Measurements from ENCODE around the gene SLC2A4. TPM values are rescaled to one million over a fixed set of nuclear protein-coding genes. Genes with fewer than 3 reads are reported as not detected.

The SLC2A4 gene
- total RNA-seq, 1 donor: under 0.01 TPM

DNA sequence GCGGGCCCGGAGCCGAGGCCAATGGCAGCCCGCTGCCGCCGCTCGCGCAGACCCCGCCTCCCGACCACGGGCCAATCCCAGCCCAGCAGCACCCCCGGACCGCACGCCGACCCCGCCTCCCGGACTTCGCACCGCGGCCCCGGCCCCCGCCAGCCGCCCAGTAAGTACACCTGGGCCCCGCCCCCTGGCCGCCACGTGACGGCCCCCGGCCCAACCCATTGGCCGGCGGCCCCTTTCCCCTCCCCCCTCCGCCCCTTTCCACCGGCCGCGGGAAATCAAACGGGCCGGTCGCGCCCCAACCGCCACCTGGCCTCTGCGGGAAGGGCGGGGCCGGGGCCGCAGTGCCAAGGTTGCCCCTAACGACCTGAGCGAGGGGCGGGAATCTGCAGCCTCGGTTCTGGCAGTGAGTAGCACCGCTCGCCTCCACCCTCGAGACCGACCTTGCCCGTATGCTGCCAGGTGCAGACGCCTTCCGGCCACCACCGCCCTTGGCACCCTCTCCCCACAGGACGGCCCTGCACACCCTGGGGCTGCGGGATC lies 13.2 kb downstream of the SLC2A4 start, which contains the start of gene YBX2:
Gene YBX2, minus strand, starts transcription at position 26 of the 540 bp plus-strand sequence. CDS start 139 bp downstream, outside the sequence.
- TF ChIP-seq, protein P1, sequence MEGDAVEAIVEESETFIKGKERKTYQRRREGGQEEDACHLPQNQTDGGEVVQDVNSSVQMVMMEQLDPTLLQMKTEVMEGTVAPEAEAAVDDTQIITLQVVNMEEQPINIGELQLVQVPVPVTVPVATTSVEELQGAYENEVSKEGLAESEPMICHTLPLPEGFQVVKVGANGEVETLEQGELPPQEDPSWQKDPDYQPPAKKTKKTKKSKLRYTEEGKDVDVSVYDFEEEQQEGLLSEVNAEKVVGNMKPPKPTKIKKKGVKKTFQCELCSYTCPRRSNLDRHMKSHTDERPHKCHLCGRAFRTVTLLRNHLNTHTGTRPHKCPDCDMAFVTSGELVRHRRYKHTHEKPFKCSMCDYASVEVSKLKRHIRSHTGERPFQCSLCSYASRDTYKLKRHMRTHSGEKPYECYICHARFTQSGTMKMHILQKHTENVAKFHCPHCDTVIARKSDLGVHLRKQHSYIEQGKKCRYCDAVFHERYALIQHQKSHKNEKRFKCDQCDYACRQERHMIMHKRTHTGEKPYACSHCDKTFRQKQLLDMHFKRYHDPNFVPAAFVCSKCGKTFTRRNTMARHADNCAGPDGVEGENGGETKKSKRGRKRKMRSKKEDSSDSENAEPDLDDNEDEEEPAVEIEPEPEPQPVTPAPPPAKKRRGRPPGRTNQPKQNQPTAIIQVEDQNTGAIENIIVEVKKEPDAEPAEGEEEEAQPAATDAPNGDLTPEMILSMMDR (IDR thresholded peaks at IDR 0.05; ENCODE audit: insufficient read depth, low read depth, low read length): no peak
- peak within 1 kb of the TSS; percentile 31 for H3K4me3 ChIP-seq (ENCODE audit: low read depth, low read length)
- peak; percentile 44 for DNase-seq (ENCODE audit: low read depth)

DNA sequence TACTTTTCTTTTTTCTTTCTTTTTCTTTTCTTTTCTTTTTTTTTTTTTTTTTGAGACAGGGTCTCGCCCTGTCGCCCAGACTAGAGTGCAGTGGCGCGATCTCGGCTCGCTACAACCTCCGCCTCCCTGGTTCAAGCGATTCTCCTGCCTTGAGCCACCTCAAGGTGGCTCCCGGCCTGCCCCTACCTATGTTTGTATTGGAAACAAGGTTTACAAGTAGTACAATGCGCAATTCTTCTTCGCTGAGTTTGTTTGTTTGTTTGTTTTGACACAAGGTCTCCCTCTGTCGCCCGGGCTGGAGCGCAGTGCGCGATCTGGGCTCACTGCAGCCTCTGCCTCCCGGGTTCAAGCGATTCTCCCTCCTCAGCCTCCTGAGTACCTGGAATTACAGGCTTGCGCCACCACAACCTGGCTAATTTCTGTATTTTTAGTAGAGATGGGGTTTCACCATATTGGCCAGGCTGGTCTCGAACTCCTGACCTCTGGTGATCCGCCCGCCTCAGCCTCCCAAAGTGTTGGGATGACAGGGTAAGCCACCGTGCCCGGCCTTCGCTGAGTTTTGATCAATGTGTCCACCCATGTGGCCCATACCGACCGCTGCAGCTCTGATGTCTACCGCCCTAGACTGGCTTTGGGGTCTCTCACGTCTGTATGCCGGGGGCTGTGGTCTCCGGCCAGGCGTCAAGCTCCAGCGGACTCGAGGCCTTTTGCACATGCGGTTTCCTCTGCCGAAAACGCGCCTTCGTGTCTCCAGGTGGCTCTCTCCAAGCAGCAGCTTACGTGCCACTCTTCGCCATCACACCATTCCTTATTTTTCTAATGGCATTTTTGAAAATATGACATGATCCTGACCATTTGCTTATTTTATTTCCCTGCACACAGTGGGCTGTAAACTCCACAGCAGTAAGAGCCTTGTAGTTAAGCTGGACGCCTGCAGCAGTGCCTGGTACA lies 14.0 kb downstream of the SLC2A4 start:
- DNase-seq (ENCODE audit: low read depth): no peak
- TF ChIP-seq, protein P1 (IDR thresholded peaks at IDR 0.05; ENCODE audit: insufficient read depth, low read depth, low read length): no peak
- H3K4me3 ChIP-seq (ENCODE audit: low read depth, low read length): no peak overlapping the region

DNA sequence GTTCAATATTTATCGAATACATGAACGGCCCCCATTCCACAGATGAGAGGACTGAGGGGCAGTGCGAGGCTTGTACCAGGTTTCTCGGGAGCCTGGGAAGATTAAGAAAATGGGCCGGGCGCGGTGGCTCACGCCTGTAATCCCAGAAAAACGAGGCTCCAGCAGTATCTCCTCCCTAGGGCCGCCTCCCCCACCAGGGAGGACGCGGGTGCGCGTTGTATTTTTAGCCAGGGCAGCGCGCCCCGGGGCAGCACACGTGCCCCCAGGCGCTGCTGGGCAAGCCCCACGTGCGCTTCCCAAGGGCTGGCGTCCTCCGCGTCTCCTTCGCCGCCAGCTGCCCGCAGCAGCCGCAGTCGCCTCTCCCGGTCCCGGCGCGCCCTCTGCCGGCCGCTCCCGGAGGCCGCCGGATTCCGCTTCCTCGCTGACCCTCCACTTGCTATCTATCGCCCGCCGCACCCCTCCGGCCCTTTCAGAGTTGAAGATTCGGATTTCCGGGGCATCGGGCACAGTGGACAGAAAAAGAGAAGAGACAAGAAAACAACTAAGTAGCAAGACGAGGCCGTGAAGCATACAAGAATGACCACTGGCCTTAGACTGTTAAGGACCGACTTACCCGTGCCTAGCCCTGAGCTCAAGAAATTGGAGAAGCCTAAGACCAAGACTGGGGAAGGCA lies 14.8 kb downstream of the SLC2A4 start:
- TF ChIP-seq, protein P1 (IDR thresholded peaks at IDR 0.05; ENCODE audit: insufficient read depth, low read depth, low read length): peak; percentile 93
- H3K4me3 ChIP-seq (ENCODE audit: low read depth, low read length): no peak overlapping the region
- DNase-seq (ENCODE audit: low read depth): peak; percentile 83

DNA sequence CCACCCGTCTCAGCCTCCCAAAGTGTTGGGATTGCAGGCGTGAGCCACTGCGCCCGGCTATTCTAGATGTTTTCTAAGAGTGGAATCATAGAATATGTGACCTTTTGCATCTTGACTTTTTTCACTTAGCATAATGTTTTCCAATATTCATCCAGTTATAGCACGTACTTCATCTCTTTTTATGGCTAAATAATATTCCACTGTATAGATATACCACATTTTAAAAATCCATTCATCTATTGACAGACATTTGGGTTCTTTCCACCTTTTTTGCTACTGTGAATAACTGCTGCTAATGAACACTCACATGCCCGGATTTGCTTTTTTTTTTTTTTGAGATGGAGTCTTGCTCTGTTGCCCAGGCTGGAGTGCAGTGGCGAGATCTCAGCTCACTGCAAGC lies 22.7 kb downstream of the SLC2A4 start:
- no peak overlapping the region for H3K4me3 ChIP-seq (ENCODE audit: low read depth, low read length)
- TF ChIP-seq, protein P1 (IDR thresholded peaks at IDR 0.05; ENCODE audit: insufficient read depth, low read depth, low read length): no peak
- no peak for DNase-seq (ENCODE audit: low read depth)

DNA sequence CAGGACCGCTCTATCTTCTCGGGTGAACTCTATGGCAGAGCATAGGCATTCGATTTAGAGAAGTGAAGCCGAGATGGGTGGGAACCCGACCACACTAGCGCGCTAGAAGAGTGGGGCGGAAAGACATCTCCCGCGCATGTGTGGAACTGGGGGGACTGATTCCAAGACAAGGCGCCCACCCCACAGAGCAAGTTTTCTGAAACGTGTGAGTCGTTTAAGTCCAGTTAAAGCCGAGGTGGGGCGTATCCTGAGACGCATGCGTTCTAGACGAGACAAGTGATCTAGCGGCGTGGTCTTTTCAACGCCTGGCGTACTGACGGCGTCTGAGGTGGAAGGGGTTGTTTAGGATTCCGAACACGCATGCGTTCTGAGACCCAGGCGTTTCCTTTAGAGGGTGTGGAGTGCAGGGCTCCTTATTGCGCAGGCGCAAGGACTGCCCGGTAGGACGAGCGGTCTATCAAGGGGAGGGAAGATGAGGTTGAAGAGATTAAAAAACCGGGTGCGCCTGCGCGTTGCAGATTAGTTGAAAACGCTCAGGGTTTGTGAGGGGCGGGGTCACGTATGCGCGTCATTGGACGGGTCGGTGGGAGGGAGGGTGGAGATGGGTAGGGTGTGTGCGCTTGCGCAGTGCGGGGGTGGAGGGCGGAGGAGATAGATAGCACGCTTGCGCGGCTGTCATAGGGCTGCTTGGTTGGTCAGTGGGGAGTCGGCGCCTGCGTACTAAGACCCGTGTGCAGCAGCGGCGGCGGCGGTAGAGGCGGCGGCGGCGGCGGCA lies 25.6 kb downstream of the SLC2A4 start, which contains the start of gene EIF5A:
Gene EIF5A, plus strand, starts transcription at position 718 of the 775 bp plus-strand sequence. CDS start 2,008 bp downstream, outside the sequence.
- H3K4me3 ChIP-seq (ENCODE audit: low read depth, low read length): peak within 1 kb of the TSS; percentile 75
- TF ChIP-seq, protein P1 (IDR thresholded peaks at IDR 0.05; ENCODE audit: insufficient read depth, low read depth, low read length): no peak
- peak; percentile 100 for DNase-seq (ENCODE audit: low read depth)
